ENCODE results near the gene POC1B.

The POC1B gene

DNA sequence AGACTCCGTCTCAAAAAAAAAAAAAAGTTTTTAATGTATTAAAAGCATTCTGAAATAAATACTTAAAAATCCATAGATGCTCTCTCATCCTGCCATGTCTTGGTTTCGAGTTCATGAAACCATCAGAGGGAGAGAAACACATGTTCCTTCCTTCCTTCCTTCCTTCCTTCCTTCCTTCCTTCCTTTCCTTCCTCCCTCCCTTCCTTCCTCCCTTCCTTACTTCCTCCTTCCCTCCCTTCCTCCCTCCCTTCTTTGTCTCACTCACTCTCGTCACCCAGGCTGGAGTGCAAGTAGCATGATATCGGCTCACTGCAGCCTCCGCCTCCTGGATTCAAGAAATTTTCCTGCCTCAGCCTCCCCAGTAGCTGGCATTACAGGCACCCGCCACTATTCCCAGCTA is 113.2 kb downstream of the POC1B start:
- H3K4me3 ChIP-seq (ENCODE audit: control insufficient read depth, low read depth, low read length) = no peak overlapping the region
- TF ChIP-seq, protein P1, sequence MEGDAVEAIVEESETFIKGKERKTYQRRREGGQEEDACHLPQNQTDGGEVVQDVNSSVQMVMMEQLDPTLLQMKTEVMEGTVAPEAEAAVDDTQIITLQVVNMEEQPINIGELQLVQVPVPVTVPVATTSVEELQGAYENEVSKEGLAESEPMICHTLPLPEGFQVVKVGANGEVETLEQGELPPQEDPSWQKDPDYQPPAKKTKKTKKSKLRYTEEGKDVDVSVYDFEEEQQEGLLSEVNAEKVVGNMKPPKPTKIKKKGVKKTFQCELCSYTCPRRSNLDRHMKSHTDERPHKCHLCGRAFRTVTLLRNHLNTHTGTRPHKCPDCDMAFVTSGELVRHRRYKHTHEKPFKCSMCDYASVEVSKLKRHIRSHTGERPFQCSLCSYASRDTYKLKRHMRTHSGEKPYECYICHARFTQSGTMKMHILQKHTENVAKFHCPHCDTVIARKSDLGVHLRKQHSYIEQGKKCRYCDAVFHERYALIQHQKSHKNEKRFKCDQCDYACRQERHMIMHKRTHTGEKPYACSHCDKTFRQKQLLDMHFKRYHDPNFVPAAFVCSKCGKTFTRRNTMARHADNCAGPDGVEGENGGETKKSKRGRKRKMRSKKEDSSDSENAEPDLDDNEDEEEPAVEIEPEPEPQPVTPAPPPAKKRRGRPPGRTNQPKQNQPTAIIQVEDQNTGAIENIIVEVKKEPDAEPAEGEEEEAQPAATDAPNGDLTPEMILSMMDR (IDR thresholded peaks at IDR 0.05; ENCODE audit: control insufficient read depth, insufficient read depth, low read depth, low read length, missing control alignments) = no peak
- no peak for DNase-seq (ENCODE audit: low read depth)

DNA sequence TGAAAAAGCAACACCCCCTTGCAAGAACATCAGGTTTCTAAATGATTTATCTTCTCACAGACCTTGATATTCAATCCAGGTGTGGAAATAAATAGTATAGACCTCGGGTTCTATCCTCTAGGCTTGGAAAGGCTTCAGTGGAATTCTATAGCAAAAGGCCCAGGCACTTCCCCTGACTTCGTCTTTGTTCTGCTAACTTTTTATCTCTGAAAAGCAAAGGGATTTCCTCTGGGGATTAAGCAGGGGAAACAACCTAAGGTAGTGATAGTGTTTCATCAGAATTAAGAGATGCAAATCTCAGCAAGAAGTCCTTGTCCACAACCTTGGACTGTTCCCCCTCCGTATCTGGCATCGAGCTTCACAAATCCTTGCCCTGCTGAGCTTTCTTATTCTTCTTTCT is 114.0 kb downstream of the POC1B start:
- no peak for DNase-seq (ENCODE audit: low read depth)
- no peak overlapping the region for H3K4me3 ChIP-seq (ENCODE audit: control insufficient read depth, low read depth, low read length)
- TF ChIP-seq, protein P1 (IDR thresholded peaks at IDR 0.05; ENCODE audit: control insufficient read depth, insufficient read depth, low read depth, low read length, missing control alignments) = no peak

DNA sequence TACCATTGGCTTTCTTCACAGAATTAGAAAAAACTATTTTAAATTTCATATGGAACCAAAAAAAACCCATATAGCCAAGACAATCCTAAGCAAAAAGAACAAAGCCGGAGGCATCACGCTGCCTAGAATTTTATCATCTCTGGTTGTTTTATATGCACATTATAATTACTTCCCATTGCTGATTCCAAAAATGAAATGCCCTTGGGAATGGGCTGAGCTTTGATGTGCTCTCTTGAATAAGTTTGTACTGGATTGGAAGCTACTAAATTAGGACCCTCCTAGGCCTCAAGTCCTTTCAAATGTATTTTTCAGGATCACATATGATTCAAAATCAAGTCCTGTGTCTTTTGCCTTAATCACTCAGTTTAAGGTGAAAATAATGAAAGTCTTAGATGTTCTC is 114.6 kb downstream of the POC1B start:
- no peak for DNase-seq (ENCODE audit: low read depth)
- H3K4me3 ChIP-seq (ENCODE audit: control insufficient read depth, low read depth, low read length) = no peak overlapping the region
- TF ChIP-seq, protein P1 (IDR thresholded peaks at IDR 0.05; ENCODE audit: control insufficient read depth, insufficient read depth, low read depth, low read length, missing control alignments) = no peak

DNA sequence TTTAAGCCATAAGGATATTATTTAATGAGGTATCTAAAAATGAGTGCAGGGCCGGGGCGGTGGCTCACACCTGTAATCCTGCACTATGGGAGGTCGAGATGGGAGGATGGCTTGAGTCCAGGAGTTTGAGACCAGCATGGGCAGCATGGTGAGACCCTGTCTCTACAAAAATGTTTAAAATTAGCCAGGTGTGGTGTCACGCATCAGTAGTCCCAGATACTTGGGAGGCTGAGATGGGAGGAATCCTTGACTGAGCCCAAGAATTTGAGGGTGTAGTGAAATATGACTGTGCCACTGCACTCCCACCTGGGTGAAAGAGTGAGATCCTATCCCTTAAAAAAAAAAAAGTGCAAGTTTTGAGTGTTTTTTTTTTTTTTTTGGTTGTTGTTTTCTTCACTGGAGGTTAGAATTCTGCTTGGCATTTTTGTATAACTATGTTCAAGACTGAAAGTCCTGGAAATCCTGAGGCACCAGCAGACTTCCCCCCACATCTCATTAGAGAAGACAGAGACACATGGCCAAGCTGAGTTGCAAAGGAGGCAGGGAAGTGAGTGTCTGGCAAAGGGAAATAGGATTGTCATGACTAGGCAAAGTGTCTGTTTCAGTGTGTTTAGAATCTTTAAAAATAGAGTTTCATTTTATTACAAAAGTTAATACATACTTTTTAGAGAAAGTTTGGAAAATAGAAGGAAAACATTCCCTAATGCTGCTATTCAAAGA is 120.1 kb downstream of the POC1B start:
- TF ChIP-seq, protein P1 (IDR thresholded peaks at IDR 0.05; ENCODE audit: control insufficient read depth, insufficient read depth, low read depth, low read length, missing control alignments) = no peak
- H3K4me3 ChIP-seq (ENCODE audit: control insufficient read depth, low read depth, low read length) = no peak overlapping the region
- DNase-seq (ENCODE audit: low read depth) = no peak

DNA sequence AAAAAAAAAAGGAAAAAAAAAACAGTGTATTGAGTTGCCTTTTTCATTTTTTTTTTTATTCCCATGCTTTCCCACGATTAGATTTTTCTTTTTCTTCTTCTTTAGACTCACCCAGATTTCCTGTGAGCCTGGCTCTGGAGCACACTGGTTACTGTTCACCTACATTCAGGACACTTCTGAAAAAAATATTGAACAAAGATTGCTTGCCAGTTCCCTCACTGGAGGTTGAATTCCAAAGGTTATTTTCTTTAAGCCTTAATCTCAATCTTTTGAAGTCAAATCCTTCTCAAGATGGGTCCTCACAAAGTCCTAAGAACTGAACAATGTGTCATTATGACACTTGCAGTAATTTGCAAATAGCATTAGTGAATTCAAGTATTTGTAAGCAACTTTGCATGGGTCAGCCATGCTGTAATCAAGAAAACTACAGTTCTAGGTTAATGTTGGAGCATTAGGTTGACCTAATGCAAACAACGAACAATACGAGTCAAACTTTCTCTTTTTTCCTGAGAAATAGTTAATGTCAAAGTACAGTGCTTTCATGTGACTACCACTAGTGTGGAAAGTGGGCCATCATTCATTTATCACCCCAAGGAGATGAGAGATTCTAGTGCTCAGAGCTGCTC is 124.3 kb downstream of the POC1B start:
- TF ChIP-seq, protein P1 (IDR thresholded peaks at IDR 0.05; ENCODE audit: control insufficient read depth, insufficient read depth, low read depth, low read length, missing control alignments) = no peak
- no peak overlapping the region for H3K4me3 ChIP-seq (ENCODE audit: control insufficient read depth, low read depth, low read length)
- no peak for DNase-seq (ENCODE audit: low read depth)

DNA sequence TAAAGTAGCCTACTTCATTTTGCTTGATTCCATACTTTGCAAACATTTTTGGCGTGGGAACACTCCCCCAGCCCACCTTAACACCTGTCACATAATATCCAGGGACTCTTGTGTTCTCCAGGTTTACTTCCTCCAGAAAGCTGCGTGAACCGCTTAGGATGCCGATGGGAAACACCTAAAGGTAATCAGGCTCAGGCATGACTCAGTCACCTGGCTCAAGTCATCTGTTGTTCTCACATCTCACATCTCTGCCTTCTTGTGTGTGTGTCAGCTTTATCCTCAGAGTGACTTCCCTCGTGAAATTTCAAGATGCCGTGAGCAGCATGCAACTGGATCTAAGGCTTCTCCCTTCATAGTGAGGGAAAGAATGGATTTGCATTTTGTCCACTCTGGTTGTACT is 125.4 kb downstream of the POC1B start:
- no peak for DNase-seq (ENCODE audit: low read depth)
- TF ChIP-seq, protein P1 (IDR thresholded peaks at IDR 0.05; ENCODE audit: control insufficient read depth, insufficient read depth, low read depth, low read length, missing control alignments) = no peak
- H3K4me3 ChIP-seq (ENCODE audit: control insufficient read depth, low read depth, low read length) = no peak overlapping the region

Data from AG09309 (cell line).